ENCODE results near the gene COPRS.

The COPRS gene

GRCh38 chr17:31858642-31859486 is at the start of gene COPRS:
Gene COPRS, minus strand, starts transcription at chr17:31859244. Its CDS starts 45 bp downstream, at chr17:31859199.
- peak; percentile 82 for DNase-seq

- no peak for DNase-seq
These were observed 49.3 kb upstream of the COPRS start for GRCh38 chr17:31908386-31908785.

GRCh38 chr17:31907342-31907962 is 48.4 kb upstream of the COPRS start:
- DNase-seq = no peak

- no peak for DNase-seq
These were observed 44.4 kb upstream of the COPRS start for GRCh38 chr17:31903401-31903800.

GRCh38 chr17:31902693-31903092 is 43.6 kb upstream of the COPRS start:
- no peak for DNase-seq

- no peak for DNase-seq
These were observed 41.8 kb upstream of the COPRS start for GRCh38 chr17:31900877-31901276.

- no peak for DNase-seq
These were observed 29.1 kb upstream of the COPRS start for GRCh38 chr17:31888124-31888523.

GRCh38 chr17:31882571-31882970 is 23.5 kb upstream of the COPRS start:
- no peak for DNase-seq

GRCh38 chr17:31880311-31880710 is 21.3 kb upstream of the COPRS start:
- no peak for DNase-seq

- DNase-seq = no peak
These were observed 19.6 kb upstream of the COPRS start for GRCh38 chr17:31878703-31879073.

GRCh38 chr17:31877911-31878702 is 19.1 kb upstream of the COPRS start:
- DNase-seq = no peak

GRCh38 chr17:31877341-31877740 is 18.3 kb upstream of the COPRS start:
- no peak for DNase-seq

- DNase-seq = no peak
These were observed 16.0 kb upstream of the COPRS start for GRCh38 chr17:31875081-31875480.

- no peak for DNase-seq
These were observed 10.9 kb upstream of the COPRS start for GRCh38 chr17:31869797-31870568.

- DNase-seq = no peak
These were observed 10.0 kb upstream of the COPRS start for GRCh38 chr17:31869031-31869430.

- DNase-seq = no peak
These were observed 504 bp upstream of the COPRS start for GRCh38 chr17:31859487-31860008.

- no peak for DNase-seq
These were observed 963 bp downstream of the COPRS start for GRCh38 chr17:31857920-31858641.

- no peak for DNase-seq
These were observed 2.3 kb downstream of the COPRS start for GRCh38 chr17:31856750-31857149.

- no peak for DNase-seq
These were observed 4.4 kb downstream of the COPRS start for GRCh38 chr17:31854672-31855071.

GRCh38 chr17:31853911-31854470 is 5.1 kb downstream of the COPRS start:
- DNase-seq = no peak

GRCh38 chr17:31845291-31845690 is 13.8 kb downstream of the COPRS start:
- no peak for DNase-seq
